Choroid plexus epithelial cell (primary cell): Measurements from ENCODE around the gene PTRHD1.

Source experiments
- DNase-seq: peaks from one replicate; pipeline ENCODE4 v3.0.0-alpha.2; 2010; ENCODE audit warnings: low read depth
- H3K4me3 ChIP-seq: 2 replicates; pipeline ENCODE4 v1.5.1; 2011; ENCODE audit warnings: low read depth, mild to moderate bottlenecking, control low read depth, low read length, moderate library complexity
- CTCF ChIP-seq: conservative IDR thresholded peaks from 2 replicates; pipeline ENCODE4 v1.5.1; 2011; ENCODE audit warnings: low read depth, mild to moderate bottlenecking, control low read depth, inconsistent platforms, low read length, moderate library complexity

Gene PTRHD1

GRCh38 chr2:24768601-24769000 lies 24.6 kb downstream of the PTRHD1 start:
- no peak for TF ChIP-seq CTCF
- H3K4me3 ChIP-seq = no peak overlapping the region
- no peak for DNase-seq

GRCh38 chr2:24768013-24768412 lies 25.2 kb downstream of the PTRHD1 start:
- H3K4me3 ChIP-seq = no peak overlapping the region
- DNase-seq = no peak
- TF ChIP-seq CTCF = no peak

GRCh38 chr2:24766609-24767008 lies 26.6 kb downstream of the PTRHD1 start:
- no peak overlapping the region for H3K4me3 ChIP-seq
- DNase-seq = no peak
- no peak for TF ChIP-seq CTCF

GRCh38 chr2:24763843-24764242 lies 29.3 kb downstream of the PTRHD1 start:
- H3K4me3 ChIP-seq = no peak overlapping the region
- peak; percentile 29 for DNase-seq
- TF ChIP-seq CTCF = no peak

GRCh38 chr2:24762518-24762917 lies 30.7 kb downstream of the PTRHD1 start:
- DNase-seq = peak; percentile 40
- no peak overlapping the region for H3K4me3 ChIP-seq
- TF ChIP-seq CTCF = no peak

GRCh38 chr2:24761866-24762265 lies 31.3 kb downstream of the PTRHD1 start:
- no peak overlapping the region for H3K4me3 ChIP-seq
- no peak for TF ChIP-seq CTCF
- no peak for DNase-seq

- no peak for TF ChIP-seq CTCF
- no peak for DNase-seq
- H3K4me3 ChIP-seq = no peak overlapping the region
Observed at GRCh38 chr2:24756789-24757188, 36.4 kb downstream of the PTRHD1 start.
